Measurements from ENCODE around the gene POLR2H.
"Not testable (repeated sequence)": the region's sequence is repeated elsewhere in the genome, so short reads cannot be mapped to it uniquely, and the experiment has no call there.

The POLR2H gene

GRCh38 chr3:184335661-184336546, 25.6 kb upstream of the POLR2H start:
- peak; percentile 89 for DNase-seq (ENCODE audit: low spot score)

- DNase-seq (ENCODE audit: low spot score) = peak; percentile 40
Measured at GRCh38 chr3:184336547-184337398, 24.7 kb upstream of the POLR2H start.

GRCh38 chr3:184337399-184337714, 24.2 kb upstream of the POLR2H start, which contains the start of gene FAM131A:
FAM131A (plus strand) TSS chr3:184337600; CDS start chr3:184337631, 31 bp downstream.
- no peak for DNase-seq (ENCODE audit: low spot score)

- no peak for DNase-seq (ENCODE audit: low spot score)
Measured at GRCh38 chr3:184337981-184338380, 23.5 kb upstream of the POLR2H start.

- no peak for DNase-seq (ENCODE audit: low spot score)
Measured at GRCh38 chr3:184338511-184338945, 23.0 kb upstream of the POLR2H start.

- no peak for DNase-seq (ENCODE audit: low spot score)
Measured at GRCh38 chr3:184339001-184339400, 22.5 kb upstream of the POLR2H start.

- not testable (repeated sequence) for DNase-seq (ENCODE audit: low spot score)
Measured at GRCh38 chr3:184339451-184340135, 21.9 kb upstream of the POLR2H start.

GRCh38 chr3:184341925-184342324, 19.6 kb upstream of the POLR2H start:
- no peak for DNase-seq (ENCODE audit: low spot score)

- no peak for DNase-seq (ENCODE audit: low spot score)
Measured at GRCh38 chr3:184343200-184343876, 18.2 kb upstream of the POLR2H start.

- DNase-seq (ENCODE audit: low spot score) = no peak
Measured at GRCh38 chr3:184344579-184345316, 16.8 kb upstream of the POLR2H start.

- peak; percentile 96 for DNase-seq (ENCODE audit: low spot score)
Measured at GRCh38 chr3:184345317-184346144, 16.0 kb upstream of the POLR2H start.

GRCh38 chr3:184346480-184347190, 14.9 kb upstream of the POLR2H start:
- peak; percentile 79 for DNase-seq (ENCODE audit: low spot score)

- DNase-seq (ENCODE audit: low spot score) = peak; percentile 90
Measured at GRCh38 chr3:184347321-184348056, 14.0 kb upstream of the POLR2H start.

- DNase-seq (ENCODE audit: low spot score) = no peak
Measured at GRCh38 chr3:184348057-184348382, 13.5 kb upstream of the POLR2H start.

GRCh38 chr3:184349563-184350470, 11.7 kb upstream of the POLR2H start:
- no peak for DNase-seq (ENCODE audit: low spot score)

GRCh38 chr3:184350618-184351017, 10.9 kb upstream of the POLR2H start:
- no peak for DNase-seq (ENCODE audit: low spot score)

- peak; percentile 35 for DNase-seq (ENCODE audit: low spot score)
Measured at GRCh38 chr3:184351511-184352148, 9.9 kb upstream of the POLR2H start.

All from hematopoietic multipotent progenitor cell treated with erythropoietin and hydrocortisone succinate and interleukin-3 and kit ligand, for 15 days (in vitro differentiated cells).